HEK293 (cell line): ENCODE measurements around the gene ACAP3.

Experiments
- GFI1B ChIP-seq: fragments of 450-650 bp; formaldehyde crosslinking; IDR thresholded peaks from 2 replicates; pipeline ENCODE4 v1.5.1; 2016; ENCODE audit warnings: missing biosample characterization, missing genetic modification characterization
- KLF8 ChIP-seq: fragments of 450-650 bp; formaldehyde crosslinking; IDR thresholded peaks from 2 replicates; pipeline ENCODE4 v1.5.1; 2016; ENCODE audit warnings: missing biosample characterization, missing genetic modification characterization
- KLF9 ChIP-seq: fragments of 450-650 bp; formaldehyde crosslinking; IDR thresholded peaks from 2 replicates; pipeline ENCODE4 v1.5.1; 2016; ENCODE audit warnings: missing biosample characterization, missing genetic modification characterization, low read depth
- MEIS1 ChIP-seq: sonication (generic); formaldehyde crosslinking; IDR thresholded peaks from 2 replicates; pipeline ENCODE4 v1.8.1; 2022; ENCODE audit warnings: missing genetic modification reagents, mild to moderate bottlenecking, borderline replicate concordance
- MZF1 ChIP-seq: fragments of 450-650 bp; formaldehyde crosslinking; IDR thresholded peaks from 2 replicates; pipeline ENCODE4 v1.5.1; 2017; ENCODE audit warnings: missing biosample characterization, missing genetic modification characterization, borderline replicate concordance
- PATZ1 ChIP-seq: fragments of 450-650 bp; formaldehyde crosslinking; IDR thresholded peaks from 2 replicates; pipeline ENCODE4 v1.5.1; 2016; ENCODE audit warnings: missing biosample characterization, missing genetic modification characterization
- SETDB1 ChIP-seq: IDR thresholded peaks from one replicate; pipeline ENCODE4 v1.6.1; 2017; ENCODE audit warnings: mild to moderate bottlenecking, low read length, moderate library complexity, mixed read lengths; ENCODE audit not compliant: insufficient read length
- TRIM28 ChIP-seq: IDR thresholded peaks from 2 replicates; pipeline ENCODE4 v1.6.1; 2011; ENCODE audit warnings: low read length, control low read depth, borderline replicate concordance
- YY1 ChIP-seq: fragments of 450-650 bp; formaldehyde crosslinking; IDR thresholded peaks from 2 replicates; pipeline ENCODE4 v1.5.1; 2018; ENCODE audit warnings: missing biosample characterization, missing genetic modification characterization
- ZBTB1 ChIP-seq: fragments of 450-650 bp; formaldehyde crosslinking; IDR thresholded peaks from 2 replicates; pipeline ENCODE4 v1.5.1; 2016; ENCODE audit warnings: missing biosample characterization, missing genetic modification characterization
- ZBTB11 ChIP-seq: fragments of 450-650 bp; formaldehyde crosslinking; conservative IDR thresholded peaks from 2 replicates; pipeline ENCODE4 v1.5.1; 2016; ENCODE audit warnings: low read depth, missing biosample characterization, missing genetic modification characterization
- ZBTB17 ChIP-seq: fragments of 450-650 bp; formaldehyde crosslinking; IDR thresholded peaks from 2 replicates; pipeline ENCODE4 v1.5.1; 2016; ENCODE audit warnings: missing biosample characterization, missing genetic modification characterization
- ZNF133 ChIP-seq: fragments of 450-650 bp; formaldehyde crosslinking; IDR thresholded peaks from 2 replicates; pipeline ENCODE4 v1.5.1; 2016; ENCODE audit warnings: missing biosample characterization, missing genetic modification characterization
- ZNF138 ChIP-seq: fragments of 450-650 bp; formaldehyde crosslinking; IDR thresholded peaks from 2 replicates; pipeline ENCODE4 v1.5.1; 2016; ENCODE audit warnings: missing biosample characterization, missing genetic modification characterization, borderline replicate concordance
- ZNF223 ChIP-seq: fragments of 450-650 bp; formaldehyde crosslinking; IDR thresholded peaks from 2 replicates; pipeline ENCODE4 v1.5.1; 2016; ENCODE audit warnings: missing biosample characterization, missing genetic modification characterization
- ZNF544 ChIP-seq: fragments of 450-650 bp; formaldehyde crosslinking; IDR thresholded peaks from 2 replicates; pipeline ENCODE4 v1.5.0; 2017; ENCODE audit warnings: missing biosample characterization, missing genetic modification characterization
- ZNF560 ChIP-seq: fragments of 450-650 bp; formaldehyde crosslinking; IDR thresholded peaks from 2 replicates; pipeline ENCODE4 v1.5.1; 2017; ENCODE audit warnings: missing biosample characterization, missing genetic modification characterization, borderline replicate concordance
- ZNF561 ChIP-seq: fragments of 450-650 bp; IDR thresholded peaks from 2 replicates; pipeline ENCODE4 v1.5.1; 2018; ENCODE audit warnings: missing biosample characterization, missing genetic modification characterization, borderline replicate concordance
- ZNF660 ChIP-seq: fragments of 450-650 bp; IDR thresholded peaks from 2 replicates; pipeline ENCODE4 v1.5.1; 2018; ENCODE audit warnings: missing biosample characterization, mild to moderate bottlenecking, missing genetic modification characterization
- ZNF747 ChIP-seq: fragments of 450-650 bp; formaldehyde crosslinking; IDR thresholded peaks from 2 replicates; pipeline ENCODE4 v1.5.1; 2016; ENCODE audit warnings: missing biosample characterization, missing genetic modification characterization
- ZSCAN23 ChIP-seq: fragments of 450-650 bp; formaldehyde crosslinking; IDR thresholded peaks from 2 replicates; pipeline ENCODE4 v1.5.1; 2016; ENCODE audit warnings: missing biosample characterization, missing genetic modification characterization
- TF ChIP-seq, protein P1 (sequence below): fragments of 450-650 bp; formaldehyde crosslinking; IDR thresholded peaks from 2 replicates; pipeline ENCODE4 v1.5.1; 2016; ENCODE audit warnings: missing biosample characterization, missing genetic modification characterization
- TF ChIP-seq, protein P2 (sequence below): fragments of 450-650 bp; formaldehyde crosslinking; IDR thresholded peaks from 2 replicates; pipeline ENCODE4 v1.5.1; 2016; ENCODE audit warnings: missing biosample characterization, missing genetic modification characterization
- TF ChIP-seq, protein P3 (sequence below): fragments of 450-650 bp; formaldehyde crosslinking; optimal IDR thresholded peaks from 2 replicates; pipeline ENCODE3; 2016; ENCODE audit warnings: missing biosample characterization, mild to moderate bottlenecking, missing genetic modification characterization
- TF ChIP-seq, protein P4 (sequence below): fragments of 450-650 bp; formaldehyde crosslinking; IDR thresholded peaks from 2 replicates; pipeline ENCODE4 v1.5.1; 2016; ENCODE audit warnings: missing biosample characterization, missing genetic modification characterization

ACAP3 gene

GRCh38 chr1:1353389-1354151 is 45.8 kb upstream of the ACAP3 start (continued):
- TF ChIP-seq ZBTB11 (tag by site-specific recombination) (no peak), ZNF133 (tag by site-specific recombination) (no peak), KLF9 (tag by site-specific recombination) (no peak), GFI1B (tag by site-specific recombination) (no peak), ZNF561 (tag by site-specific recombination) (no peak), KLF8 (tag by site-specific recombination) (peak; percentile 58; the same call in 1 of the 2 replicates), ZNF544 (no peak), ZNF560 (no peak), PATZ1 (tag by site-specific recombination) (peak; percentile 94), TRIM28 (no peak), ZNF138 (tag by site-specific recombination) (no peak), MZF1 (no peak), ZBTB17 (tag by site-specific recombination) (no peak), SETDB1 (no peak), ZNF223 (tag by site-specific recombination) (no peak), ZNF660 (tag by site-specific recombination) (no peak), ZBTB1 (tag by site-specific recombination) (no peak), MEIS1 (no peak), ZNF747 (tag by site-specific recombination) (no peak), ZSCAN23 (tag by site-specific recombination) (no peak), YY1 (tag by site-specific recombination) (no peak)
- TF ChIP-seq, protein P1, sequence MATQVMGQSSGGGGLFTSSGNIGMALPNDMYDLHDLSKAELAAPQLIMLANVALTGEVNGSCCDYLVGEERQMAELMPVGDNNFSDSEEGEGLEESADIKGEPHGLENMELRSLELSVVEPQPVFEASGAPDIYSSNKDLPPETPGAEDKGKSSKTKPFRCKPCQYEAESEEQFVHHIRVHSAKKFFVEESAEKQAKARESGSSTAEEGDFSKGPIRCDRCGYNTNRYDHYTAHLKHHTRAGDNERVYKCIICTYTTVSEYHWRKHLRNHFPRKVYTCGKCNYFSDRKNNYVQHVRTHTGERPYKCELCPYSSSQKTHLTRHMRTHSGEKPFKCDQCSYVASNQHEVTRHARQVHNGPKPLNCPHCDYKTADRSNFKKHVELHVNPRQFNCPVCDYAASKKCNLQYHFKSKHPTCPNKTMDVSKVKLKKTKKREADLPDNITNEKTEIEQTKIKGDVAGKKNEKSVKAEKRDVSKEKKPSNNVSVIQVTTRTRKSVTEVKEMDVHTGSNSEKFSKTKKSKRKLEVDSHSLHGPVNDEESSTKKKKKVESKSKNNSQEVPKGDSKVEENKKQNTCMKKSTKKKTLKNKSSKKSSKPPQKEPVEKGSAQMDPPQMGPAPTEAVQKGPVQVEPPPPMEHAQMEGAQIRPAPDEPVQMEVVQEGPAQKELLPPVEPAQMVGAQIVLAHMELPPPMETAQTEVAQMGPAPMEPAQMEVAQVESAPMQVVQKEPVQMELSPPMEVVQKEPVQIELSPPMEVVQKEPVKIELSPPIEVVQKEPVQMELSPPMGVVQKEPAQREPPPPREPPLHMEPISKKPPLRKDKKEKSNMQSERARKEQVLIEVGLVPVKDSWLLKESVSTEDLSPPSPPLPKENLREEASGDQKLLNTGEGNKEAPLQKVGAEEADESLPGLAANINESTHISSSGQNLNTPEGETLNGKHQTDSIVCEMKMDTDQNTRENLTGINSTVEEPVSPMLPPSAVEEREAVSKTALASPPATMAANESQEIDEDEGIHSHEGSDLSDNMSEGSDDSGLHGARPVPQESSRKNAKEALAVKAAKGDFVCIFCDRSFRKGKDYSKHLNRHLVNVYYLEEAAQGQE (tag by site-specific recombination), result no peak
- TF ChIP-seq, protein P2, sequence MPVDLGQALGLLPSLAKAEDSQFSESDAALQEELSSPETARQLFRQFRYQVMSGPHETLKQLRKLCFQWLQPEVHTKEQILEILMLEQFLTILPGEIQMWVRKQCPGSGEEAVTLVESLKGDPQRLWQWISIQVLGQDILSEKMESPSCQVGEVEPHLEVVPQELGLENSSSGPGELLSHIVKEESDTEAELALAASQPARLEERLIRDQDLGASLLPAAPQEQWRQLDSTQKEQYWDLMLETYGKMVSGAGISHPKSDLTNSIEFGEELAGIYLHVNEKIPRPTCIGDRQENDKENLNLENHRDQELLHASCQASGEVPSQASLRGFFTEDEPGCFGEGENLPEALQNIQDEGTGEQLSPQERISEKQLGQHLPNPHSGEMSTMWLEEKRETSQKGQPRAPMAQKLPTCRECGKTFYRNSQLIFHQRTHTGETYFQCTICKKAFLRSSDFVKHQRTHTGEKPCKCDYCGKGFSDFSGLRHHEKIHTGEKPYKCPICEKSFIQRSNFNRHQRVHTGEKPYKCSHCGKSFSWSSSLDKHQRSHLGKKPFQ (tag by site-specific recombination), result no peak
- TF ChIP-seq, protein P3, sequence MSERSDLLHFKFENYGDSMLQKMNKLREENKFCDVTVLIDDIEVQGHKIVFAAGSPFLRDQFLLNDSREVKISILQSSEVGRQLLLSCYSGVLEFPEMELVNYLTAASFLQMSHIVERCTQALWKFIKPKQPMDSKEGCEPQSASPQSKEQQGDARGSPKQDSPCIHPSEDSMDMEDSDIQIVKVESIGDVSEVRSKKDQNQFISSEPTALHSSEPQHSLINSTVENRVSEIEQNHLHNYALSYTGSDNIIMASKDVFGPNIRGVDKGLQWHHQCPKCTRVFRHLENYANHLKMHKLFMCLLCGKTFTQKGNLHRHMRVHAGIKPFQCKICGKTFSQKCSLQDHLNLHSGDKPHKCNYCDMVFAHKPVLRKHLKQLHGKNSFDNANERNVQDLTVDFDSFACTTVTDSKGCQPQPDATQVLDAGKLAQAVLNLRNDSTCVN (tag by site-specific recombination), result peak; percentile 40
- TF ChIP-seq, protein P4, sequence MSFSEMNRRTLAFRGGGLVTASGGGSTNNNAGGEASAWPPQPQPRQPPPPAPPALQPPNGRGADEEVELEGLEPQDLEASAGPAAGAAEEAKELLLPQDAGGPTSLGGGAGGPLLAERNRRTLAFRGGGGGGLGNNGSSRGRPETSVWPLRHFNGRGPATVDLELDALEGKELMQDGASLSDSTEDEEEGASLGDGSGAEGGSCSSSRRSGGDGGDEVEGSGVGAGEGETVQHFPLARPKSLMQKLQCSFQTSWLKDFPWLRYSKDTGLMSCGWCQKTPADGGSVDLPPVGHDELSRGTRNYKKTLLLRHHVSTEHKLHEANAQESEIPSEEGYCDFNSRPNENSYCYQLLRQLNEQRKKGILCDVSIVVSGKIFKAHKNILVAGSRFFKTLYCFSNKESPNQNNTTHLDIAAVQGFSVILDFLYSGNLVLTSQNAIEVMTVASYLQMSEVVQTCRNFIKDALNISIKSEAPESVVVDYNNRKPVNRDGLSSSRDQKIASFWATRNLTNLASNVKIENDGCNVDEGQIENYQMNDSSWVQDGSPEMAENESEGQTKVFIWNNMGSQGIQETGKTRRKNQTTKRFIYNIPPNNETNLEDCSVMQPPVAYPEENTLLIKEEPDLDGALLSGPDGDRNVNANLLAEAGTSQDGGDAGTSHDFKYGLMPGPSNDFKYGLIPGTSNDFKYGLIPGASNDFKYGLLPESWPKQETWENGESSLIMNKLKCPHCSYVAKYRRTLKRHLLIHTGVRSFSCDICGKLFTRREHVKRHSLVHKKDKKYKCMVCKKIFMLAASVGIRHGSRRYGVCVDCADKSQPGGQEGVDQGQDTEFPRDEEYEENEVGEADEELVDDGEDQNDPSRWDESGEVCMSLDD (tag by site-specific recombination), result no peak
